NK-92 (cell line): ENCODE data around the gene VSX1.

ENCODE experiments used
- DNase-seq: peaks from one replicate; lab custom pipeline; 2025; ENCODE audit not compliant: unreplicated experiment; lab: John Stamatoyannopoulos, UW

VSX1 gene

GRCh38 chr20:25081730-25082497 is at the start of gene VSX1:
Gene VSX1 (minus strand): TSS chr20:25082141. CDS start chr20:25082096, 45 bp downstream.
- no peak for DNase-seq

- no peak for DNase-seq
Observed at GRCh38 chr20:25129908-25130307, 48.0 kb upstream of the VSX1 start.

GRCh38 chr20:25129428-25129827 is 47.5 kb upstream of the VSX1 start:
- no peak for DNase-seq

- DNase-seq = no peak
Observed at GRCh38 chr20:25128649-25129048, 46.7 kb upstream of the VSX1 start.

GRCh38 chr20:25127761-25128537 is 46.0 kb upstream of the VSX1 start:
- DNase-seq = no peak

- DNase-seq = no peak
Observed at GRCh38 chr20:25126204-25127029, 44.5 kb upstream of the VSX1 start.

- DNase-seq = no peak
Observed at GRCh38 chr20:25125636-25126035, 43.7 kb upstream of the VSX1 start.

- no peak for DNase-seq
Observed at GRCh38 chr20:25120920-25121319, 39.0 kb upstream of the VSX1 start.

GRCh38 chr20:25120457-25120856 is 38.5 kb upstream of the VSX1 start:
- no peak for DNase-seq

- no peak for DNase-seq
Observed at GRCh38 chr20:25118529-25118928, 36.6 kb upstream of the VSX1 start.

GRCh38 chr20:25117990-25118389 is 36.0 kb upstream of the VSX1 start:
- DNase-seq = no peak

GRCh38 chr20:25116739-25117458 is 35.0 kb upstream of the VSX1 start:
- DNase-seq = no peak

GRCh38 chr20:25103526-25103925 is 21.6 kb upstream of the VSX1 start:
- DNase-seq = no peak

GRCh38 chr20:25100914-25101313 is 19.0 kb upstream of the VSX1 start:
- no peak for DNase-seq

GRCh38 chr20:25099601-25100140 is 17.7 kb upstream of the VSX1 start:
- DNase-seq = no peak

GRCh38 chr20:25097498-25097897 is 15.6 kb upstream of the VSX1 start:
- no peak for DNase-seq

GRCh38 chr20:25090492-25091429 is 8.8 kb upstream of the VSX1 start:
- no peak for DNase-seq

GRCh38 chr20:25089662-25090061 is 7.7 kb upstream of the VSX1 start:
- no peak for DNase-seq

GRCh38 chr20:25089096-25089495 is 7.2 kb upstream of the VSX1 start:
- DNase-seq = no peak
